Pancreas (tissue), 10 donors: ENCODE measurements around the gene MYO5C. TPM values are rescaled to one million over a fixed set of nuclear protein-coding genes. Genes with fewer than 3 reads are reported as not detected.
A peak's percentile ranks its signal among the peaks of the same experiment; 100 is the strongest.

ENCODE experiments used
- ATAC-seq, 4 donors: fragments of 200-7000 bp; cut with Tn5 transposase; one replicate each; pipeline versions ENCODE4 v1.8.0 to v1.9.1; 2020; ENCODE audit warnings: mild to moderate bottlenecking in 4 of 4, moderate library complexity in 4 of 4
- DNase-seq, 6 donors: peaks; one replicate each; pipeline ENCODE4 v3.0.0-alpha.2; 2020
- FAIRE-seq: peaks from 2 replicates; lab custom pipeline; 2012; peaks lifted over from hg19 to GRCh38; lab: Jason Lieb, UNC
- H3K27ac ChIP-seq, 4 donors: fragments of 200-600 bp; sonication (generic); 1 replicate in 3 of 4; 2 replicates in 1 of 4; pipeline versions ENCODE4 v1.5.0 to v1.8.0; 2020
- H3K27me3 ChIP-seq, 4 donors: fragments of 200-600 bp; one replicate each; pipeline ENCODE4 v1.8.0; 2021
- H3K36me3 ChIP-seq, 3 donors: fragments of 200-600 bp; sonication (generic) in 1 of 3; one replicate each; pipeline versions ENCODE4 v1.5.0 to v1.8.0; 2020 to 2021
- H3K4me1 ChIP-seq, 3 donors: fragments of 200-600 bp; one replicate each; pipeline ENCODE4 v1.8.0; 2021
- H3K4me3 ChIP-seq, 4 donors: fragments of 200-600 bp; sonication (generic) in 2 of 4; one replicate each; pipeline versions ENCODE4 v1.5.0 to v1.8.0; 2020 to 2021
- H3K9me3 ChIP-seq, 4 donors: fragments of 200-600 bp; one replicate each; pipeline ENCODE4 v1.8.0; 2021
- CTCF ChIP-seq, 4 donors: fragments of 200-600 bp; sonication (generic) in 3 of 4; IDR thresholded peaks; one replicate each; pipeline versions ENCODE4 v1.5.0 to v1.8.0; 2021; ENCODE audit warnings: antibody characterized with exemption in 4 of 4
- WGBS, 2 donors: extraction: QIAGEN DNeasy Blood & Tissue Kit; methylation state at CpG; one replicate each; pipeline ENCODE4 v1.1.7; 2013; 5-methylcytosine and 5-hydroxymethylcytosine counted together
- intact Hi-C, 3 donors: fragments of 100-400 bp; cut with DNase I; formaldehyde crosslinking; loops; one replicate each; pipeline versions ENCODE4 v1.11.1 to v1.14.2; 2022
- polyA plus RNA-seq, 2 donors: library from polyadenylated mRNA; stranded (reverse); fragments of 200-250 nt; gene quantifications; one replicate each; pipeline ENCODE4 v1.2.3, GENCODE V29; 2013
- total RNA-seq, 6 donors: library from RNA; stranded (reverse); fragmentation: NEBNext Ultra II Directional in 4 of 6; extraction: Animal tissue kit (Norgen Biotek cat#: 25700) in 4 of 6; gene quantifications; one replicate each; pipeline versions ENCODE4 v1.2.1 to v1.2.4, GENCODE V29; 2021 to 2023
- donor health status: healthy with polysubstance abuse.
- donor health status: DM: no; HTN: no; CAD: no; lungs with moderate emphysema.
- donor health status: DM: no; HTN: no; CAD: no.
- donor health status: control.
- donor health status: control.
- donor health status: Bipolar disorder and iron deficiency.
- donor health status: DM: yes; HTN: yes; CAD: no.
- donor health status: DM: no; HTN: no; CAD: no.
- donor health status: DM: no; HTN: no; CAD: no.
- donor health status: DM: yes; HTN: yes; CAD: no.

Gene MYO5C
- total and polyA plus RNA-seq, 8 donors, result 12.7 to 52.7 (median 39.2) TPM

DNA sequence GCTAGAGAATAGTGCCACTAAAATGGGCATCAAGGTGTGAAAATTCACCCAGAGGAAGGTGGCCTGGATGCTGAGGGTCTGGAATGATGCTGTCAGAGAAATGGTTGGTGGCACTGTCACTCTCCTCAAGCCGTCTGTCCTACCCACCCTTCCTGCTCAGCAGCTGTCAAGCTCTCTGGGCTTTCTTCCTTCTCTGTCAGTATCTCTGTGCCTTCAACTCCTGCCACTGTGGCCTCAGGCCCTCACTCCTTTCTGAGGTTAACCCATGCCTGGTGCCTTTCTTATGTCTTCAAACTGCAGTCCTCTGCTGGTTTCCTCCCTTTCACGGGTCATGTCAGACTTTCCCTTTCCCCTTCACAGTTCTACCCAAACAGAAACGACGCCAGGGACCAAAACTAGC is 4.4 kb downstream of the MYO5C start:
- Histone ChIP-seq H3K9me3 (no peaks in the 10 kb centered on the region), H3K27ac (peak overlapping the region in 2 of 4 donors; percentile 19 to 33), H3K27me3 (no peaks in the 10 kb centered on the region), H3K4me3 (no peak overlapping the region), H3K4me1 (peaks cover 33 to 52% (median 43%) of the 10 kb centered on the region in 3 donors), H3K36me3 (no peaks in the 10 kb centered on the region)
- no peak for DNase-seq
- intact Hi-C loops, result no loop called here
- ATAC-seq, result no peak
- no peak for FAIRE-seq
- no peak for TF ChIP-seq CTCF (IDR thresholded peaks at IDR 0.05)
- WGBS, 2 donors, result 39 to 52% methylated on average over 4 of the region's 4 CpGs

GRCh38 chr15:52290800-52291199 is 4.8 kb downstream of the MYO5C start:
- intact Hi-C loops, result no loop called here
- peak overlapping the region in 2 of 4 donors; percentile 19 to 33 for H3K27ac ChIP-seq
- H3K9me3 ChIP-seq, result no peaks in the 10 kb centered on the region
- ATAC-seq (no peak), FAIRE-seq (no peak), DNase-seq (no peak)
- no peak overlapping the region for H3K4me3 ChIP-seq
- WGBS, 2 donors, result 51 to 55% methylated on average over 3 of the region's 3 CpGs
- H3K27me3 ChIP-seq, result no peaks in the 10 kb centered on the region
- peaks cover 33 to 48% (median 43%) of the 10 kb centered on the region in 3 donors for H3K4me1 ChIP-seq
- no peak for TF ChIP-seq CTCF (IDR thresholded peaks at IDR 0.05)
- H3K36me3 ChIP-seq, result no peaks in the 10 kb centered on the region

DNA sequence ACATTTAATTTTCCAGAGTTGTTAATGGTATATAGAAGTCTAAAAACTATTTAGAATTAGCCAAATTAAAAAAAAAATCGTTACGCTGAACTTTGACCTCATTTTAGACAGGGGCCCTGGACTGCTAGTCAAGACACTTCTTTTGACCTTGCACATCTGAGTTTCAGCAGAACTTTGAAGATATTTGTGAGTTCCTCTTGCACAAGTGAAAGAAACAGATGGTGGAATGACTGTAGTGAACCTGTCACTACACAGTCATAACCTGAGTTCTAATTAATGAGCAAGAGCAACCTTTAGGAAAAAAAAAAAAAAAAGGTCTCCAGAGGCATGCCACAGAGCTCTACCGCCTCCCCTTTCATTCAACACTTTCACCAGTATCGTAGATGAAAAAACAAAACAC is 5.3 kb downstream of the MYO5C start:
- DNase-seq (no peak), FAIRE-seq (no peak)

GRCh38 chr15:52289629-52290081 is 5.9 kb downstream of the MYO5C start:
- FAIRE-seq, result no peak
- intact Hi-C loops, result no loop called here
- Histone ChIP-seq H3K4me3 (no peak overlapping the region), H3K4me1 (peaks cover 33 to 48% (median 43%) of the 10 kb centered on the region in 3 donors), H3K9me3 (no peaks in the 10 kb centered on the region), H3K27ac (peak overlapping the region in 2 of 4 donors; percentile 87 to 89), H3K27me3 (no peaks in the 10 kb centered on the region), H3K36me3 (no peaks in the 10 kb centered on the region)
- ATAC-seq, result no peak
- no peak for TF ChIP-seq CTCF (IDR thresholded peaks at IDR 0.05)
- peak in 1 of 6 donors; percentile 29 for DNase-seq
- WGBS, 2 donors, result 30 to 34% methylated on average over 4 of the region's 4 CpGs

More for the DNA sequence above, 5.3 kb downstream of the MYO5C start:
- Histone ChIP-seq H3K27me3 (no peaks in the 10 kb centered on the region), H3K27ac (peak overlapping the region in 2 of 4 donors; percentile 87 to 89), H3K36me3 (no peaks in the 10 kb centered on the region), H3K4me3 (no peak overlapping the region), H3K9me3 (no peaks in the 10 kb centered on the region), H3K4me1 (peaks cover 33 to 48% (median 43%) of the 10 kb centered on the region in 3 donors)
- intact Hi-C loops, result no loop called here
- ATAC-seq, result no peak
- WGBS, 2 donors, result 22 to 27% methylated on average over 4 of the region's 4 CpGs
- TF ChIP-seq CTCF (IDR thresholded peaks at IDR 0.05), result no peak

GRCh38 chr15:52288986-52289385 is 6.6 kb downstream of the MYO5C start:
- Histone ChIP-seq H3K4me1 (peaks cover 33 to 52% (median 43%) of the 10 kb centered on the region in 3 donors), H3K36me3 (no peaks in the 10 kb centered on the region), H3K9me3 (no peaks in the 10 kb centered on the region), H3K27me3 (no peaks in the 10 kb centered on the region), H3K4me3 (no peak overlapping the region), H3K27ac (peak overlapping the region; percentile 23 to 89 (median 68))
- intact Hi-C loops, result no loop called here
- ATAC-seq (no peak), DNase-seq (no peak), FAIRE-seq (no peak)
- WGBS, 2 donors, result 61 to 70% methylated on average over 5 of the region's 5 CpGs
- no peak for TF ChIP-seq CTCF (IDR thresholded peaks at IDR 0.05)
